ENCODE results near the gene CDC23.
A peak's percentile ranks its signal among the peaks of the same experiment; 100 is the strongest.
"Not testable (repeated sequence)": the region's sequence is repeated elsewhere in the genome, so short reads cannot be mapped to it uniquely, and the experiment has no call there.

The CDC23 gene, protein sequence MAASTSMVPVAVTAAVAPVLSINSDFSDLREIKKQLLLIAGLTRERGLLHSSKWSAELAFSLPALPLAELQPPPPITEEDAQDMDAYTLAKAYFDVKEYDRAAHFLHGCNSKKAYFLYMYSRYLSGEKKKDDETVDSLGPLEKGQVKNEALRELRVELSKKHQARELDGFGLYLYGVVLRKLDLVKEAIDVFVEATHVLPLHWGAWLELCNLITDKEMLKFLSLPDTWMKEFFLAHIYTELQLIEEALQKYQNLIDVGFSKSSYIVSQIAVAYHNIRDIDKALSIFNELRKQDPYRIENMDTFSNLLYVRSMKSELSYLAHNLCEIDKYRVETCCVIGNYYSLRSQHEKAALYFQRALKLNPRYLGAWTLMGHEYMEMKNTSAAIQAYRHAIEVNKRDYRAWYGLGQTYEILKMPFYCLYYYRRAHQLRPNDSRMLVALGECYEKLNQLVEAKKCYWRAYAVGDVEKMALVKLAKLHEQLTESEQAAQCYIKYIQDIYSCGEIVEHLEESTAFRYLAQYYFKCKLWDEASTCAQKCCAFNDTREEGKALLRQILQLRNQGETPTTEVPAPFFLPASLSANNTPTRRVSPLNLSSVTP

DNA sequence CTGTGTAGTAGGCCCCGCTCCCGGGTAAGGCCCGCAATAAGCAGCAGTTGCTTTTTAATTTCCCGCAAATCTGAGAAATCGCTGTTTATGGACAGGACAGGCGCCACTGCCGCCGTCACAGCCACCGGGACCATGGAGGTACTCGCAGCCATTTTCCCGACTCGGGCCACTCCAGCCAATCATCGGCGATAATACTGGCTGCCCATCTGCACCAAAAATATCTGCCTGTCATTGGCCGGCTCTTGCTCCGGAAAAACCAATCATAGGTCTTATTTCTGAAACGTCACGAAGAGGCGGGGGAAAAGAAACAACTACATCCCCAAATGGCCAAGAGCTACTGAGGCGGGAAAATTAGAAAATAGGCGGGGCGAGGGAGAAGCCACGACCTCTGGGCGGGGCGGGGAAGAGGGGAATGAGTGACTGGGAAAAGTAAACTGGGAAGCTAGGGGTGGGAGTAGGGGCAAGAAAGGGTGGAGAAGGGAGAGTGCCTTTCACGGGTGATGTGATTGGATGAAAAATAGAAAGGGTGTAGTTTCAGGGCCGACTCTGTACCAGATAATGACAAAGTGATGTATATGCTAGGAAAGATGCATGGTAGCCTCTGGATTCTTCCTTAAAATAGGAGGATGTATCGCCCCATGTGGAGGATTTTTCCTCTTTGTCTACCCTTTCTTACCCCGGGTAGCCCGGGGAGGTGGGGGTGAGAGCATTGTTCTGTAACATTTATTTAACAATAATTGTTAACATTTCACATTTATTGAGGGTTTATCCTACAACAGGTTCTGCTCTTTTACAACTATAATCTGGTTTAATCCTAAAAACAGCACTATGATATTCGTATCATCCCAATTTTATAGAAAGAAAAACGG is at the start of gene CDC23:
CDC23 (minus strand) TSS at position 163 of the 869 bp plus-strand sequence; CDS start at position 152, 11 bp downstream.
- Mint-ChIP-seq H3K36me3 (ENCODE audit: low read depth) (peaks cover 25% of the 10 kb centered on the region), H3K27ac (peak within 1 kb of the TSS; percentile 92), H3K27me3 (no peaks in the 10 kb centered on the region), H3K4me3 (peak within 1 kb of the TSS; percentile 99), H3K9me3 (no peaks in the 10 kb centered on the region), H3K4me1 (ENCODE audit: low read depth) (peaks cover 17% of the 10 kb centered on the region)
- intact Hi-C loops (cut with micrococcal nuclease) = loop anchor here (1.0 kb wide), 1 partner anchor 35 kb away; the partner anchor contains the start of gene BRD8

DNA sequence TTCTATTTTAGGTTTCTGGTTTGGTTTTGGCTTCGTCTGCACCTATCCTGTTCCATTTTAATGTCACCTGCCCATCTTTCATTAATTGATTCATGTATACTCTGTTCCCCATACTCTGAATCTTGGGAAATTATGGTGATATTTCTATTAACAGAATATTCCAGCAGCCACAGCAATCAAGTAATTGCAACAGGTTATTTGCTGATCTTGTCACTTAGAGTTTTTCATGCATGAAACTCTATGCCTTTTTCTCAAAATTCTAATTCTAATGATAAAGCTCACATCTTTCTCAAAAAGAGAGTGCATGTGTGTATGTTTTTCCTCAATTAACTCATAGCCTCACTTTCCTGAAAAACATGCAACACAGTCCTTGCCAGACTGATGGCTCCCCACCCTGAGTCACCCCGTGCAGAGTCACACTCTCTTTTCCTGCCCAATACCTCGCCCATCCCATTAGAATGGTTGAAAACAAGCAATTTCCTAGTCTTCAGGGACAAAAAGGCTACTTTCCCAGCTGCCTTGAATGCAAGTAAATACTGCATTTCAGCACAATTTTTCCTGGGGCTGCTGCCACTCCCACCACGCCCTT is 45.7 kb upstream of the CDC23 start:
- intact Hi-C loops (cut with micrococcal nuclease) = no loop called here
- Mint-ChIP-seq H3K9me3 (no peaks in the 10 kb centered on the region), H3K27ac (no peak overlapping the region), H3K36me3 (ENCODE audit: low read depth) (no peaks in the 10 kb centered on the region), H3K27me3 (no peaks in the 10 kb centered on the region), H3K4me1 (ENCODE audit: low read depth) (no peaks in the 10 kb centered on the region), H3K4me3 (no peak overlapping the region)

DNA sequence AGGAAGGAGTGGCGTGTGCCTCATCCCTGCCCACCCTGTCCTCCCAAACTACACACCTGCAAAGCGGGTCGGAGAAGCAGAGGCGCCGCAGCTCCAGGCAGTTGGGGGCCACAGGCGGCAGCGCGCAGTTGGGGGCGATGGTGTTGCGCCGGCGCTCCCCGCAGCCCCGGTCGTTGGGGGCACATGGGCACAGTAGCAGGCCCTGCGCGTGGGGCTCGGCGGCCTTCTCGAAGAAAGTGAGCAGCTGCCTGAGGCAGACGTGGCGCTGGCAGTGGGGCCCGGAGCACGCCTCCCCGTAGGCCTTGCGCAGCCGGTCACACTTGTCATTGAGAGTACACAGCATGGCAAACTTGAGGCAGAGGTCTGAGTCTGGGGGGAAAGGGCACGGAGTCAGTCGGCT is 44.5 kb upstream of the CDC23 start:
- no peak overlapping the region for H3K4me3 Mint-ChIP-seq
- no peak overlapping the region for H3K27ac Mint-ChIP-seq
- H3K27me3 Mint-ChIP-seq = no peaks in the 10 kb centered on the region
- H3K9me3 Mint-ChIP-seq = no peaks in the 10 kb centered on the region
- no peaks in the 10 kb centered on the region for H3K4me1 Mint-ChIP-seq (ENCODE audit: low read depth)
- H3K36me3 Mint-ChIP-seq (ENCODE audit: low read depth) = no peaks in the 10 kb centered on the region
- intact Hi-C loops (cut with micrococcal nuclease) = no loop called here

DNA sequence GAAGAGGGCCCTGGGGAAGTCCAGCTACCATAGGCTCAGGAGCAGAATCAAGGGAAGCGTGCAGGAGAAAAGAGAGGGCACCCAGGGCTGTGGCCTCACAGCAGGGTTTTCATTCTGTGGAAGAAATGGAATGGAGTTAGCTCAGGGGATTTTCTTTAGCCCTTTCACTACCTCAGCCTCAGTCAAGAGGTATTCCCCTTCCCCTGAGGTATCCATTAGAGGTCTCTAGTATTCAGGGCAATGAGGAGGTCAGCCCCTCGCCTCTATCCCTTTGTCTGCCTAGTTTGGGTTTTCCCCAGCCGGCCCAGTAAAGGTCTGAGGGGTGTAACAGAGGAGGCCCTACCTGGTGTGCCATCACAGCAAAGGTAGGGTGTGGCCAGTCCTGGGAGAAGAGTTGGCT is 39.8 kb upstream of the CDC23 start:
- intact Hi-C loops (cut with micrococcal nuclease) = no loop called here
- Mint-ChIP-seq H3K27ac (no peak overlapping the region), H3K4me3 (no peak overlapping the region), H3K27me3 (no peaks in the 10 kb centered on the region), H3K4me1 (ENCODE audit: low read depth) (no peaks in the 10 kb centered on the region), H3K36me3 (ENCODE audit: low read depth) (no peaks in the 10 kb centered on the region), H3K9me3 (no peaks in the 10 kb centered on the region)

DNA sequence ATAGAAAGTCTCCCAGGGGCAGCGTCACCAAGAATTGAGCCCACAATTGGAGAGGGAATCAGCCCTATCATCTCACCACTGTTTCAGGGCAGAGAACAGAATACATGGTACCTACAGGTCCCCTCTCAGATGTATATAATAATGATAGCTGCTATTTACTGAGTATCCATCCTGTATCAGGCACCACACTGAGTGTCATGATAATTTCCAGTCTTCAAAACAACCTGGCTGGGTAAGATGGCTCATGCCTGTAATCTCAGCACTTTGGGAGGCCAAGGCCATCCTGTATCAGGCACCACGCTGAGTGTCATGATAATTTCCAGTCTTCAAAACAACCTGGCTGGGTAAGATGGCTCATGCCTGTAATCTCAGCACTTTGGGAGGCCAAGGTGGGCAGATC is 34.7 kb upstream of the CDC23 start:
- H3K4me3 Mint-ChIP-seq; H3K27ac Mint-ChIP-seq; intact Hi-C loops (cut with micrococcal nuclease); H3K36me3 Mint-ChIP-seq (ENCODE audit: low read depth); H3K27me3 Mint-ChIP-seq; H3K9me3 Mint-ChIP-seq; H3K4me1 Mint-ChIP-seq (ENCODE audit: low read depth): not testable (repeated sequence)

DNA sequence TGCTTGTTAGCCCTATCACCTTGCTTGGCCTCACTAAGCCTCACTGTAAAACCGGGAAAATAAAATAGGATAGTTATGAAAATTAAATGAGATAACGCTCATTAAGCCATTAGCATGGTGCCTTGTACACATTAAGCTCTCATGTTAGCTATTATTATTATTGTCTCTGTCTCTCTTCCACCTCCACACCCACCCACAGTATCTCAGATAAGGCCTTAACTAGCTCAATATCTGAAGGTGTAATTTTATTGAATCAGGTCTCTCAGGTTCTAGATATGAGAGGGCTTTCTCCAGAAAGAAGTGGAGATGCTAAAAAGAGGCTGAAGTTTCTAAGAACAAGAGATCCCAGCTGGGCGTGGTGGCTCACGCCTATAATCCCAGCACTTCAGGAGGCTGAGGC is 33.7 kb upstream of the CDC23 start:
- H3K4me3 Mint-ChIP-seq = no peak overlapping the region
- peaks cover 6% of the 10 kb centered on the region for H3K4me1 Mint-ChIP-seq (ENCODE audit: low read depth)
- no peaks in the 10 kb centered on the region for H3K36me3 Mint-ChIP-seq (ENCODE audit: low read depth)
- H3K27me3 Mint-ChIP-seq = peaks cover 15% of the 10 kb centered on the region
- H3K27ac Mint-ChIP-seq = no peak overlapping the region
- intact Hi-C loops (cut with micrococcal nuclease) = no loop called here
- H3K9me3 Mint-ChIP-seq = no peaks in the 10 kb centered on the region

DNA sequence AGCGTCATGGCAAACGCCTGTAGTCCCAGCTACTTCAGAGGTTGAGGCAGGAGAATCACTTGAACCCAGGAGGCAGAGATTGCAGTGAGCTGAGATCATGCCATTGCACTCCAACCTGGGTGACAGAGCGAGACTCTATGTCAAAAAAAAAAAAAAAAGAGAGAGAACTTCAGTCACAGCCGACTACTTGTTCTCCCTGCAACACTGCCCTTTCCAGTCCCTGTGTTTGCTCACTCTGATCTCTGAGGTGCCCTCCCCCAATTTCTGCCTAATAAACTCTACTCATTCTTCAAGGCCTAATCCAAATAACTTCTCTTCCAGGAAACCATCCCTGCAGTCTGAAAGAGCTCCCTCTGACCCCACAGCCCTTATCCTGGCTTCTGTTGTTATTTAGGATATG is 33.2 kb upstream of the CDC23 start:
- Mint-ChIP-seq H3K27me3 (peaks cover 18% of the 10 kb centered on the region), H3K4me3 (no peak overlapping the region), H3K4me1 (ENCODE audit: low read depth) (peaks cover 10% of the 10 kb centered on the region), H3K36me3 (ENCODE audit: low read depth) (no peaks in the 10 kb centered on the region), H3K27ac (no peak overlapping the region), H3K9me3 (no peaks in the 10 kb centered on the region)
- intact Hi-C loops (cut with micrococcal nuclease) = no loop called here

DNA sequence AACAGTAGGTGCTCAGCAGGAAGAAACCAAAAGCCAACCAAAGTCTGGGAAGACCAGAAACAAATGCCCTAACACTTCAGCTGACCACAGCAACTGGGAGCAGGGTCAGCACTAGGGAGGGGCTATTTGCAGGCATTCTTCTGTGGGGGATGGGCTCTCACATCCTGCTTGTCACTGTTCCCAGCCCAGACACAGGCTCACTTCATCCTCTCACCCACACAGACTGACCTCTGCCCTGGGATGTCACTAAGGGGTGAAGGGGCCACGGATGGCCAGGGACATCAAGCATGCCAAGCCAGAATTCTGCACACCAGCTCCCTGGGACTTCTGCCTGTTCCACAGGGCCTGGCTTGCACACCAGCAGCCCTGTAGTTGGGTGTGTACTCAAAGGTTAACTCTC is 32.6 kb upstream of the CDC23 start:
- Mint-ChIP-seq H3K27ac (no peak overlapping the region), H3K27me3 (peaks cover 24% of the 10 kb centered on the region), H3K9me3 (no peaks in the 10 kb centered on the region), H3K36me3 (ENCODE audit: low read depth) (no peaks in the 10 kb centered on the region), H3K4me1 (ENCODE audit: low read depth) (peaks cover 16% of the 10 kb centered on the region), H3K4me3 (no peak overlapping the region)
- intact Hi-C loops (cut with micrococcal nuclease) = no loop called here

DNA sequence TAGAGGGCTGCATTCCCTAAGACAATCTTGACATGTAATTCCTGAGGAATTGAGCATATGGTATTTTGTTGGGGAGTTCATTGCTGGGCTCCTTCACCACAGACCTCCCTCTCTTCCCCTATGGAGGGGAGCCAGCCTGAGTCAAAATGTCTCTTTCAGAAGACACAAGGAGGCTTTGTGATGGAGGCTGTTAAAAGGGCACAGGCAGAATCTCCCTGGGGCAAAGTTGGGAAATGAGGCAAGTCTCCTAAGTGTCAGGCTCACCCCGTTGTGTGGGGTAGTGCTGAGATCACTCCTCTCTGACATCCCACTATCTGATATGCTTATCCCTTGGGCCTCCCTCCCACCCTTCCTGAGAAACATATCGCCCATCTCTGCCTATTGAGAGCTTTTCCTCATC is 30.7 kb upstream of the CDC23 start:
- H3K27me3 Mint-ChIP-seq = peaks cover 28% of the 10 kb centered on the region
- H3K4me1 Mint-ChIP-seq (ENCODE audit: low read depth) = peaks cover 19% of the 10 kb centered on the region
- intact Hi-C loops (cut with micrococcal nuclease) = no loop called here
- no peaks in the 10 kb centered on the region for H3K9me3 Mint-ChIP-seq
- H3K36me3 Mint-ChIP-seq (ENCODE audit: low read depth) = no peaks in the 10 kb centered on the region
- H3K27ac Mint-ChIP-seq = no peak overlapping the region
- H3K4me3 Mint-ChIP-seq = no peak overlapping the region

DNA sequence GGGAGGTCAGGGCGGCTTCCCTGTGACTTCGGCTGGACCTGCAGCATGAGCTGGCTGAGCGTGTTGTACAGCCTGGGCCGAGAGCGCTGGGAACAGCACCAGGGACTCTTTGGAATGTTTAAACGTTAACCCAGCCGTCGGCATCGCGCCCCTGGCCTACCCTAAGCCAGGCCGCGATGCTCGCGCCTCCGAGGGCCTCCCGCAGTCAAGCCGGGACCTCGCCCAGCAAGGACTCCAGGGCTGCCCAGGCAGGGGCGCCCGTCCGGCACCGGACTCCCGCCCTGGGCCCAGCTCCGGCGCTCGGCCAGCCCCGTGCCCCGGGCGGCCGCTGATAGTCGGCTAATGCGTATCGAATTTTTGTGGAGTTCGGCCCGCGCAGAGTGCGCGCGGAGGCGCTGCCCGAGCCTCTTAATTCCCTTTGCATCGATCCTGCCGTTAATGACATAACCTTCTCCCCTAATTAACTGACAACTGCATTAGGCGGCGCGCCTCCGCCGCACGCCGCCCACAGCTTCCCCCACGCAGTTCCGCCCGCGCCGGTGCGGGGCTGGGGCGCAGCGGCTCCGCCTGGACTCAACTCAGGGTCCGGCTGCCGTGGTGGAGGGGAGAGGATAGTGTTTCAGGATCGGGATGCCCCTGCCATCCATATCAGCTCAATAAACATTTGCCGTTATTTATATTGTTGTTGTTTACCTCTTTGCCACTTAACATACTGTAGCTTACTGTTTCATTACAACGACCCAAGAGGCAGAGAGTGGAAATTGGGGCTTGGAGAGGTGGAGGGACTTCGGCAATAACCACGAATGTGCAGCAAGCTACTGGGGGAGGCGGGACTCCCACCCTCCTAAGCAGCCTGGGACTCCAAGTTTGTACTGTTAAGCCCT is 28.8 kb upstream of the CDC23 start:
- H3K4me3 Mint-ChIP-seq = peak overlapping the region; percentile 62
- H3K27ac Mint-ChIP-seq = no peak overlapping the region
- intact Hi-C loops (cut with micrococcal nuclease) = no loop called here
- no peaks in the 10 kb centered on the region for H3K9me3 Mint-ChIP-seq
- peaks cover 28% of the 10 kb centered on the region for H3K27me3 Mint-ChIP-seq
- H3K4me1 Mint-ChIP-seq (ENCODE audit: low read depth) = peaks cover 19% of the 10 kb centered on the region
- no peaks in the 10 kb centered on the region for H3K36me3 Mint-ChIP-seq (ENCODE audit: low read depth)

DNA sequence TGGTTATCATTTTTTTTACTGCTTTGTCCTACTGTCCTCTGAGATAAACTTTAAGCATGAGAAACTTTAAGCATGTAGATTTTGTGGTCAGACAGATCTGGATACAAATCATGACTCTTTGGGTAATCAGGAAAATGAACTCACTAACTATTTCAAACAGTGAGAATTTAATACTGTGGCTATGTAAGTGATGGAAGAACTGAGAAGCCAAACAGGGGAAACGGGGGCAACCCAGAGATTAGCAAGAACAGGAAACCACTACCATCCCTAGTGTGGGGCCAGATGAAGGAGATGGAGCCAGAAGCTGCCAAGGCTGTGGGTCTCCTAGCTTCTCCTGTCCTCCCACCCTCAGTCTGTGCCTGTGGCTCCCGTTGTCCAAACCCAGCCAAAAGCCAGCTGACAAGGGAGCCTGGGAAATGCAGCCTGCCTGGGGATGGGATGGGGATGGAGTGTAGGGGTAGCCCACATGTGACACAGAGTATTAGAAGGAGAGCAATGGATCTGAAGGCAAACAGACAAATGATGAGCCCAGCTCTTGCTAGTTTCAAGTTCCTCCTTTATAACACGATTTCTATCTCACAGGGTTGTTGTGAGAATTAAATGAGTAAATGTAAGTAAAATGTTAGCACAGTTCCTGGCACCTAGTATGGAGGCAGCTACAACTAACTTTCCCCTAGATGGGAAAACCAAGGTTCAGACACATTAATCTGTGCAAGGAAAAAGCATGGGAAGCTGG is 27.7 kb upstream of the CDC23 start:
- H3K9me3 Mint-ChIP-seq = no peaks in the 10 kb centered on the region
- H3K4me1 Mint-ChIP-seq (ENCODE audit: low read depth) = peaks cover 19% of the 10 kb centered on the region
- H3K36me3 Mint-ChIP-seq (ENCODE audit: low read depth) = no peaks in the 10 kb centered on the region
- peaks cover 28% of the 10 kb centered on the region for H3K27me3 Mint-ChIP-seq
- H3K27ac Mint-ChIP-seq = no peak overlapping the region
- intact Hi-C loops (cut with micrococcal nuclease) = no loop called here
- H3K4me3 Mint-ChIP-seq = no peak overlapping the region

DNA sequence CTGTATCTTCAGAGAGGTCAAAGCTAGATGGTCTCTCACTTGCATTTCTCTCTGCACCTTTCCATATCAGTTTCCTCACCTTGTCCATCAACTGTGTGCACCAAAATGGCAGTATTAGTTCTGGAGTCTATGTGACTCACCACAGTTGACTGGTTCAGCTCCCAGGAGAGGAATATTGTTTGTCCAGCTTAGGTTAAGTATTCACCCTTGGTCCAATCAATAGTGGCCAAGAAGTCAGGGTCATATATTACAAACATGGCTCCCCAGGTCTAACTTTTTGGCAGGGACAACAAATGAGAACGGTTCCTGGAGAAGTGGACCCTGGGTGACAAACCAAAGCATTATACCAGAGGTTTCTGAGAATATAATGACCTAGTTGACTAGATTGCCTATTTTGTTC is 24.9 kb upstream of the CDC23 start:
- Mint-ChIP-seq H3K9me3 (no peaks in the 10 kb centered on the region), H3K27ac (no peak overlapping the region), H3K4me3 (no peak overlapping the region), H3K4me1 (ENCODE audit: low read depth) (peaks cover 14% of the 10 kb centered on the region), H3K27me3 (peaks cover 26% of the 10 kb centered on the region), H3K36me3 (ENCODE audit: low read depth) (no peaks in the 10 kb centered on the region)
- intact Hi-C loops (cut with micrococcal nuclease) = no loop called here

DNA sequence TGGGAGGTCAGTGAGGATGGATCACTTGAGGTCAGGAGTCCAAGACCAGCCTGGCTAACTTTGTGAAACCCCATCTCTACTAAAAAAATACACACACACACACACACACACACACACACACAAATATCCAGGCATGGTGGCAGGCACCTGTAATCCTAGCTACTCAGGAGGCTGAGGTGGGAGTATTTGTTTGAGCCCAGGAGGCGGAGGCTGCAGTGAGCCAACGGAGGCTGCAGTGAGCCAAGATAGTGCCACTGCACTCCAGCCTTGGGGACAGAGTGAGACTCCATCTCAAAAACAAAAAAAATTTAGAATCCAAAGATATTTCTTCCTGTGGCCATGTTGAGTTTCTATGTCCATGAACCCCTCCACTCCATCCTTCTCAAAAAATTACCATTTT is 21.5 kb upstream of the CDC23 start:
- intact Hi-C loops (cut with micrococcal nuclease) = no loop called here
- no peak overlapping the region for H3K4me3 Mint-ChIP-seq
- peaks cover 4% of the 10 kb centered on the region for H3K27me3 Mint-ChIP-seq
- no peak overlapping the region for H3K27ac Mint-ChIP-seq
- H3K36me3 Mint-ChIP-seq (ENCODE audit: low read depth) = no peaks in the 10 kb centered on the region
- peaks cover 6% of the 10 kb centered on the region for H3K4me1 Mint-ChIP-seq (ENCODE audit: low read depth)
- H3K9me3 Mint-ChIP-seq = no peaks in the 10 kb centered on the region

Measured in dendritic cell treated with granulocyte-macrophage colony-stimulating factor and Interleukin-4, amounts not matched to agents 40 ng/mL and 50 ng/mL, for 4 days (primary cell).